Measurements from ENCODE around the gene MYO1E. TPM values are rescaled to one million over a fixed set of nuclear protein-coding genes. Genes with fewer than 3 reads are reported as not detected.

MYO1E gene
- total RNA-seq, 4 donors from 2014 or later: 49.7 to 135 (median 82.2) TPM

DNA sequence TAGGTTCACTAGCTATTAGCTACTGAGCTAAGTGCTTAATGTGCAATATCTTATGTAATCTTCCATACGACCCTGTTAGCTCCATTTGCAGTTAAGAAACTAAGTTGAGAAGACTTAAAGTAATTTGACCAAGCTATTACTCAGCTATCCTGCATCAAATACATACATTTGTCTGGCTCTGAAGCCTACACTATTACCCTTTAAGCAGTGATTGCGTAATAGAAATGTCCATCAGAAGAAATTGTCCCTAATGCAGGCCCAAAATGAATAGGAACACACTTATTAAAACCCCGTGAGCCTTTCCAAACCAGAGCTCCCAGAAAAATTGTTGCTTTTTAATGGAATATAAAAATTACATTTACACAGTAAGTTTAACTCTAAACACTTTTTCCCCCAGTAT, 5.3 kb upstream of the MYO1E start:
- Histone ChIP-seq H3K4me1 (peaks cover 0 to 9% (median 5%) of the 10 kb centered on the region in 3 donors), H3K9me3 (no peaks in the 10 kb centered on the region), H3K27me3 (no peaks in the 10 kb centered on the region), H3K4me3 (no peak overlapping the region), H3K27ac (no peak overlapping the region), H3K36me3 (no peaks in the 10 kb centered on the region)
- 63 to 78% methylated on average over 3 of the region's 3 CpGs for WGBS, 2 donors
- intact Hi-C loops (cut with DNase I): no loop called here
- DNase-seq: no peak
- no peak for TF ChIP-seq POLR2A (IDR thresholded peaks at IDR 0.05)
- TF ChIP-seq, protein P1, sequence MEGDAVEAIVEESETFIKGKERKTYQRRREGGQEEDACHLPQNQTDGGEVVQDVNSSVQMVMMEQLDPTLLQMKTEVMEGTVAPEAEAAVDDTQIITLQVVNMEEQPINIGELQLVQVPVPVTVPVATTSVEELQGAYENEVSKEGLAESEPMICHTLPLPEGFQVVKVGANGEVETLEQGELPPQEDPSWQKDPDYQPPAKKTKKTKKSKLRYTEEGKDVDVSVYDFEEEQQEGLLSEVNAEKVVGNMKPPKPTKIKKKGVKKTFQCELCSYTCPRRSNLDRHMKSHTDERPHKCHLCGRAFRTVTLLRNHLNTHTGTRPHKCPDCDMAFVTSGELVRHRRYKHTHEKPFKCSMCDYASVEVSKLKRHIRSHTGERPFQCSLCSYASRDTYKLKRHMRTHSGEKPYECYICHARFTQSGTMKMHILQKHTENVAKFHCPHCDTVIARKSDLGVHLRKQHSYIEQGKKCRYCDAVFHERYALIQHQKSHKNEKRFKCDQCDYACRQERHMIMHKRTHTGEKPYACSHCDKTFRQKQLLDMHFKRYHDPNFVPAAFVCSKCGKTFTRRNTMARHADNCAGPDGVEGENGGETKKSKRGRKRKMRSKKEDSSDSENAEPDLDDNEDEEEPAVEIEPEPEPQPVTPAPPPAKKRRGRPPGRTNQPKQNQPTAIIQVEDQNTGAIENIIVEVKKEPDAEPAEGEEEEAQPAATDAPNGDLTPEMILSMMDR (IDR thresholded peaks at IDR 0.05): no peak

DNA sequence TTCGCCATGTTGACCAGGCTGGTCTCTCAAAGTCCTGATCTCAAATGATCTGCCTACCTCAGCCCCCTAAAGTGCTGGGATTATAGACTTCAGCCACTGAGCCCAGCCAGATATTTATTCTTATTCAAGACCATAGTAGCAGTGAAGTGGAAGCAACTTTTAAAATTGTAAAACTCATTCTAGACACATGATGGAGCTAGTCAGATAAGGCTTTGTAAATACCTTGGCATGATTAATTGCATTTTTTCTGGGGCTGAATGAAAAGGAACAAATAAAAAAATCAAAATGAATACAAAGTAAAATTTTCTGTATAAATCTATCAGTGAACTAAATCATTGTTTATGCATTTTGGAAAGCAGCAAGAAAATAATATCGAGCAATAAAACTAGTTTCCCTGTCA, 4.1 kb upstream of the MYO1E start:
- TF ChIP-seq, protein P1 (IDR thresholded peaks at IDR 0.05): peak in 1 of 6 experiments; percentile 20
- no peak for TF ChIP-seq POLR2A (IDR thresholded peaks at IDR 0.05)
- H3K27me3 ChIP-seq: no peaks in the 10 kb centered on the region
- no peak overlapping the region for H3K27ac ChIP-seq
- intact Hi-C loops (cut with DNase I): no loop called here
- H3K9me3 ChIP-seq: no peaks in the 10 kb centered on the region
- peaks cover 0 to 10% (median 5%) of the 10 kb centered on the region in 3 donors for H3K4me1 ChIP-seq
- whole genome bisulfite sequencing, 2 donors: 62 to 97% methylated on average over 2 of the region's 2 CpGs
- no peak for DNase-seq
- no peaks in the 10 kb centered on the region for H3K36me3 ChIP-seq
- no peak overlapping the region for H3K4me3 ChIP-seq

DNA sequence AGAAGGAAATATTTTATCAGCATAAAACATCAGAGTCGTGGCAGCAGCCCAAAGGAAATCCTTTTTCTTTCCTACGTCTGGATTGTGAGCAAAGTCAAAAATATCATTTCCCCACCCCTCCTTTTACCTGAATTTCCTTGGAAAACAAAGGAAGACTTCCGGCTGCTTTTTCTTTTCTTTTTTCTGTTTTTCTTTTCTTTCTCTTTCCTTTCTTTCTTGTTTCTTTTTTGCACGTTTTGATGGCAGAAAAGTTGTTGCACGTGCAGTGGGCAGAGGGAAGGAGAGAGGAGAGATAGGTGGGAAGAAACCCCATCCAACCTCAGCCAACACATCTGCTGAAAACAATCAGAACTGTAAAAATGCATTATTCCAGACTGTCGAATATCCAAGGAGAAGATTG, 544 bp upstream of the MYO1E start:
- intact Hi-C loops (cut with DNase I): no loop called here
- peaks cover 8 to 35% (median 17%) of the 10 kb centered on the region in 3 donors for H3K4me1 ChIP-seq
- DNase-seq: no peak
- H3K9me3 ChIP-seq: no peaks in the 10 kb centered on the region
- peak overlapping the region; percentile 95 to 98 (median 96) for H3K27ac ChIP-seq
- TF ChIP-seq, protein P1 (IDR thresholded peaks at IDR 0.05): no peak
- TF ChIP-seq POLR2A (IDR thresholded peaks at IDR 0.05): no peak
- WGBS, 2 donors: 0 to 2% methylated on average over 5 to 6 of the region's 6 CpGs
- no peaks in the 10 kb centered on the region for H3K36me3 ChIP-seq
- no peaks in the 10 kb centered on the region for H3K27me3 ChIP-seq
- H3K4me3 ChIP-seq: peak overlapping the region; percentile 78 to 95 (median 88)

DNA sequence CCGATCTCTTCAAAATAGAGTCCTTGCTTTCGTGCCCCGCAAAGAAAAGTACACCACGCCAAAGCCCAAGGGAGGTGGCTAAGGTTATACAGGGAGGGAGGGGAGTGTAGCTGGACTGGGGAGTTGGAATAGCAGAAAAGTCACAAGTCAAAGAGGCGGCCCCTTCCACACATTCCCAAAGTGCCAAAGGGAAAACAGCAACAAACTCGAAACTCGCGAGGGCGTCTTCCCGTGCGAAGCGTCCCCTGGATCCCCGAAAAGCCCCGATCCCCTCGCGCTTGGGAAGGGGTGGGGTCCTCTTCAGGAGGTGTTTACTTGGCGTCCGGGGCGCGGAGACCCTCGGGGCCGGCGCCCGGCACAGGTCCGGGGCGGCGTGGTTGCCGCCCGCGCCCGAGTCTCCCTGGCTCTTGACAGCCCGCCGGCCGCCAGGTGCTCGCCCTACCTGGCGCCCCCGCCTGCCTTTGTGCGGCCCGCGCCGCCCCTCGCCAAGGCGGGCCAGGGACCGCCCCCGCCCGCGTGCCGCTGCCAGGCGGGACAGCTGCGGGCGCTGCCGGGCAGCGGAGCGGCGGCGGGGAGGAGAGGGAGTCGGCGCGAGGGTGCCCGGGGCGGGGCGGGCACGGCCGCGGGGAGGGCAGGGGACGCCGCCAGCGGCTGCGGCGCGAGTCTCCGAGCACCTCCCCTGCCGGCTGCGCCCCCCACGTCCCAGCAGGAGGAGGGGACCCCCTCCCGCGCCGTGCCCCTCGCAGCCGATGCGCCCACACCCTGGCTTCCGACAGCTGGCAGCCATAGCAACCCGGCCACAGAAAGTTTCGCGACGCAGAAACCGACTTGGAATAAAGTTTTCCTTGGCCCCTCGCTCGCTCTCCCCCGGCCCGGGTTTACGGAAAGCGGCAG, 966 bp downstream of the MYO1E start:
- intact Hi-C loops (cut with DNase I): no loop called here
- no peaks in the 10 kb centered on the region for H3K36me3 ChIP-seq
- peak overlapping the region; percentile 95 to 98 (median 96) for H3K27ac ChIP-seq
- no peaks in the 10 kb centered on the region for H3K9me3 ChIP-seq
- no peaks in the 10 kb centered on the region for H3K27me3 ChIP-seq
- 2 to 10% methylated on average over 7 to 15 of the region's 93 CpGs for WGBS, 2 donors
- H3K4me3 ChIP-seq: peak overlapping the region; percentile 78 to 95 (median 88)
- TF ChIP-seq, protein P1 (IDR thresholded peaks at IDR 0.05): no peak
- peak in 1 of 4 donors; percentile 42 for TF ChIP-seq POLR2A (IDR thresholded peaks at IDR 0.05)
- H3K4me1 ChIP-seq: peaks cover 8 to 45% (median 23%) of the 10 kb centered on the region in 3 donors
- DNase-seq: no peak

DNA sequence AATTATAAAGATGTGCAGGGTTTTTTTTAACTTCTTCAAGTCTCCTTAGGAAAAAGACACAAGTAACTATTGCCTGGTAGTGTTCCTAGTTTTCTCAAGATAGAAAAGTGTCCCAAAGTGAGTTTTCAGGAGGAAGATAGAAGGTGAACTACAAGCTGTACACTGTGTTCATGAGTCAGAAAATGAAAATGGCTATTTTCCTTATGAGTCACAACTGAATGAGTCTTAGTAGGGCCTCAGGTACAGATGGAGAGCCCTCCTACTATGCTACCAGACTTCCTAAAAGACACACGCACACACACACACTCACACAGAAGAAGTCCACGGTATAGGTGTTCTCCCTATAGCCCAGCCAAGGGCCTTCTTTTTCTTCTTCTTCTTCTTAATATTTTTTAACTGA, 3.1 kb downstream of the MYO1E start:
- H3K9me3 ChIP-seq: no peaks in the 10 kb centered on the region
- no peak for DNase-seq
- H3K27me3 ChIP-seq: no peaks in the 10 kb centered on the region
- H3K4me3 ChIP-seq: no peak overlapping the region
- peaks cover 8 to 55% (median 25%) of the 10 kb centered on the region in 3 donors for H3K4me1 ChIP-seq
- intact Hi-C loops (cut with DNase I): no loop called here
- WGBS, 2 donors: 79 to 86% methylated on average over 2 of the region's 2 CpGs
- peak overlapping the region in 3 of 4 donors; percentile 2 to 95 (median 95) for H3K27ac ChIP-seq
- TF ChIP-seq POLR2A (IDR thresholded peaks at IDR 0.05): no peak
- TF ChIP-seq, protein P1 (IDR thresholded peaks at IDR 0.05): no peak
- H3K36me3 ChIP-seq: no peaks in the 10 kb centered on the region
